Peyer's patch (tissue), 4 donors: Measurements from ENCODE around the gene PACSIN1.

Source experiments
- POLR2A ChIP-seq, 2 donors: fragments of 450-650 bp; IDR thresholded peaks; one replicate each; pipeline ENCODE4 v1.5.1; 2017; ENCODE audit warnings: antibody characterized with exemption in 2 of 2, mild to moderate bottlenecking in 2 of 2, moderate library complexity in 2 of 2
- TF ChIP-seq, protein P1 (sequence below), 6 experiments: fragments of 450-650 bp in 4 of 6; fragments of 200-600 bp in 2 of 6; sonication (generic) in 1 of 6; IDR thresholded peaks; one replicate each; pipeline ENCODE4 v1.5.1; 2017 to 2019; ENCODE audit warnings: antibody characterized with exemption in 6 of 6, mild to moderate bottlenecking in 3 of 6, moderate library complexity in 1 of 6

DNA sequence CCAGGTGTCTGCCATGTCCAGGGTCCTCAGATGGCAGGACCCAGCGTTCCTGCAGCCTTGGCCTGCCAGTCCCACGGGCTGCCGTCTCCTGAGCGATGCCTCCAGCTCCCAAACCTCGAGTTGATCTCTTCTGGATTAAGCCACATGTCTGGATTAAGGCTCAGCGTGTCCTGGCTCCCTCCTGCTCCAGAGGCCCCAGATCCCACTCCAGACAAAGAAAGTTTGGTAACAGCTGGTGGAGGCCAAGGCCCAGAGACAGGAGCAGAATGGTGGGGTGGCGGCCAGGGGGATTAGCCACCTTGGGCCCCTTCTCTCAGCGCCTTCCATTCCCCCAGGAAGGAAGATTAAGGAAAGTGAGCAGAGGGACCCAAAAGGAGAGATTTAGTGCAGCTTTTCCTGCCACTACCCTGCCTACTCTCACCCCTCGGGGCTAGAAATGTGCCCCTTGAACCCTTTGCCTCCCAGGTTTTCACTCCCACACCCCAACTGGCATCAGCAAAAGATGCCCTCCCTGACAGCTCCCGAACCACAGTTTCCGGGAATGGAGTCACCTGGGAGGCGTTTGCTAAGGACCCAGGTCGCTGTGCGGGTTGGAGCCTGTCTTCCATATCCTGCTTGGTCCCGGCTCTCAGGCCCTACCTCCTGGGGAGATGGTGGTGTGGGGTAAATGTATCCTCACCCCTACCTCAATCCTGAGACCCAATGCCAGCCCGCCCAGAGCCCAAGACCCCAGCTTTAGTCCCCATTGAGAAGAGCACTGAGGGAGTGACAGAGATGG is 83.3 kb downstream of the PACSIN1 start:
- TF ChIP-seq, protein P1, sequence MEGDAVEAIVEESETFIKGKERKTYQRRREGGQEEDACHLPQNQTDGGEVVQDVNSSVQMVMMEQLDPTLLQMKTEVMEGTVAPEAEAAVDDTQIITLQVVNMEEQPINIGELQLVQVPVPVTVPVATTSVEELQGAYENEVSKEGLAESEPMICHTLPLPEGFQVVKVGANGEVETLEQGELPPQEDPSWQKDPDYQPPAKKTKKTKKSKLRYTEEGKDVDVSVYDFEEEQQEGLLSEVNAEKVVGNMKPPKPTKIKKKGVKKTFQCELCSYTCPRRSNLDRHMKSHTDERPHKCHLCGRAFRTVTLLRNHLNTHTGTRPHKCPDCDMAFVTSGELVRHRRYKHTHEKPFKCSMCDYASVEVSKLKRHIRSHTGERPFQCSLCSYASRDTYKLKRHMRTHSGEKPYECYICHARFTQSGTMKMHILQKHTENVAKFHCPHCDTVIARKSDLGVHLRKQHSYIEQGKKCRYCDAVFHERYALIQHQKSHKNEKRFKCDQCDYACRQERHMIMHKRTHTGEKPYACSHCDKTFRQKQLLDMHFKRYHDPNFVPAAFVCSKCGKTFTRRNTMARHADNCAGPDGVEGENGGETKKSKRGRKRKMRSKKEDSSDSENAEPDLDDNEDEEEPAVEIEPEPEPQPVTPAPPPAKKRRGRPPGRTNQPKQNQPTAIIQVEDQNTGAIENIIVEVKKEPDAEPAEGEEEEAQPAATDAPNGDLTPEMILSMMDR (IDR thresholded peaks at IDR 0.05) = no peak
- no peak for TF ChIP-seq POLR2A (IDR thresholded peaks at IDR 0.05)
